Stimulated activated CD8-positive, alpha-beta memory T cell treated with anti-CD3 and anti-CD28 coated beads, Interleukin-12 subunit alpha, Interleukin-12 subunit beta, amount 100 ng/mL, for 1 hour (primary cell): ENCODE data around the gene CDCP1.
"Not testable (repeated sequence)": the region's sequence is repeated elsewhere in the genome, so short reads cannot be mapped to it uniquely, and the experiment has no call there.

Source experiments
- DNase-seq: peaks from one replicate; pipeline ENCODE4 v3.0.0-alpha.2; 2020; ENCODE audit warnings: low read depth

The CDCP1 gene

DNA sequence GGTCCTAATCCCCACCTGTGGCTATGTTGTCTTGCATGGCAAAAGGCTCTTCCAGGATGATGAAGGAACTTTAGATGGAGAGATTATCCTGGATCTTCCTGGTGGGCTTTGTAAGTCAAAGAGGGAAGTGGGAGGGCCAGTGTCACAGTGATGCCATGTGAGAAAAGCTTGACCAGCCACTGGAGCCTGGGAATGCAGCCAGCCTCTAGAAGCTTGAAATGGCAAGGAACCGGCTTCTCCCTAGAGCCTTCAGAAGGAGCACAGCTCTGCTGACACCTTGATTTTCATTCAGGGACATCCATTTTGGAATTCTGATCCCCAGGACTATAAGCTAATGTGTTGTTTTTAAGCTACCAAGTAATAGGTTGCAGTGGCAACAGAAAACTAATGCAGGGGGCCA, 61.8 kb downstream of the CDCP1 start:
- DNase-seq: no peak

GRCh38 chr3:45083023-45083422, 63.2 kb downstream of the CDCP1 start:
- DNase-seq: no peak

GRCh38 chr3:45082142-45082538, 64.0 kb downstream of the CDCP1 start:
- no peak for DNase-seq

GRCh38 chr3:45081506-45082141, 64.6 kb downstream of the CDCP1 start:
- no peak for DNase-seq

GRCh38 chr3:45080824-45081223, 65.4 kb downstream of the CDCP1 start:
- no peak for DNase-seq

DNA sequence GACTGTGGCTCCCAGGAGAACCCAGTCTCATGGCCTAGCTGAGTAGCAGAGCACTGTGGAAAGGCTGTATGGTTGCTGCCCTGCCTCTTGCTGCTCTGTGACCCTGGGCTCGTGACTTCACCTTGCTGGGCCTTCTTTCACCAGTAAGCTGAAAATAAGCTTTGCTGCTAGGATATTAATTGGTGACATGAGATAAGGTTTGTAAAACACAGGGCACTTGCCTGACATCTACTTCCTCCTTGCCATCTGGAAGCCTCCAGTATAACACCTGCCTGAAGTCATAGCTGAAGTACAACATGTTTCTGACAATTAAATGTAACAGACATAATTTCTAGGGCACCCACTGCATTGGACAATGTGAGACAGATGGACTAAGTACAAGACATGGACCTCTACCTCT, 66.5 kb downstream of the CDCP1 start:
- DNase-seq: no peak

GRCh38 chr3:45078910-45079522, 67.2 kb downstream of the CDCP1 start:
- no peak for DNase-seq

DNA sequence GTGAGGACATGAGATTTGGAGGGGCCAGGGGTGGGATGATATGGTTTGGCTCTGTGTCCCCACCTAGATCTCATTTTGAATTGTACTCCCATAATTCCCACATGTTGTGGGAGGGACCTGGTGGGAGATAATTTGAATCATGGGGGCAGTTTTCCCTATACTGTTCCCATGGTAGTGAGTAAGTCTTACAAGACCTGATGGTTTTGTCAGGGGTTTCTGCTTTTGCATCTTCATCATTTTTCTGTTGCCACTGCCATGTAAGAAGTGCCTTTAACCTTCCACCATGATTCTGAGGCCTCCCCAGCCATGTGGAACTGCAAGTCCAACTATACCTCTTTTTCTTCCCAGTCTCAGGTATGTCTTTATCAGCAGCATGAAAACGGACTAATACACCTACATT, 67.9 kb downstream of the CDCP1 start:
- not testable (repeated sequence) for DNase-seq

- no peak for DNase-seq
Measured at GRCh38 chr3:45075821-45076625, 70.2 kb downstream of the CDCP1 start.

GRCh38 chr3:45071075-45071474, 75.1 kb downstream of the CDCP1 start:
- DNase-seq: no peak

DNA sequence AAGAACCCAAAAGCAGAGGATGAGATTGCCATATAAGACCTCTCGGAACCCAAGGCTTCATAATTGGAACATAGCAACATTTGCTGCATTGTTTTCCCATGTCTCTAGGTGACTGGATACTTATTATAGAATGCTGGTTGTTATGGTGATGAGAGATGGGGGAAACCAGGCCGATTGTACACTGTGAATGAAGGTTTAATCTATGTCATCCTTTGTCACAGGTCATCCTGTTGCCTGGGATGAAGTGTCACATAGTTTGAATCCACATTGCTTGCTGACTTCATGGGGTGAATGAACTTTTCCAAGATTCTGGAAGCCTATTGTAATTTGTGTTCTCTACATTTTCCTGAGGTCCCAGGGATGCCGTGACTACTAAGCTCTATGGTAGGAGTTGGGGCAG, 78.2 kb downstream of the CDCP1 start:
- DNase-seq: no peak

- DNase-seq: no peak
Measured at GRCh38 chr3:45067486-45067885, 78.7 kb downstream of the CDCP1 start.

GRCh38 chr3:45066109-45066801, 79.9 kb downstream of the CDCP1 start:
- DNase-seq: no peak

GRCh38 chr3:45065373-45065720, 80.8 kb downstream of the CDCP1 start:
- DNase-seq: no peak

DNA sequence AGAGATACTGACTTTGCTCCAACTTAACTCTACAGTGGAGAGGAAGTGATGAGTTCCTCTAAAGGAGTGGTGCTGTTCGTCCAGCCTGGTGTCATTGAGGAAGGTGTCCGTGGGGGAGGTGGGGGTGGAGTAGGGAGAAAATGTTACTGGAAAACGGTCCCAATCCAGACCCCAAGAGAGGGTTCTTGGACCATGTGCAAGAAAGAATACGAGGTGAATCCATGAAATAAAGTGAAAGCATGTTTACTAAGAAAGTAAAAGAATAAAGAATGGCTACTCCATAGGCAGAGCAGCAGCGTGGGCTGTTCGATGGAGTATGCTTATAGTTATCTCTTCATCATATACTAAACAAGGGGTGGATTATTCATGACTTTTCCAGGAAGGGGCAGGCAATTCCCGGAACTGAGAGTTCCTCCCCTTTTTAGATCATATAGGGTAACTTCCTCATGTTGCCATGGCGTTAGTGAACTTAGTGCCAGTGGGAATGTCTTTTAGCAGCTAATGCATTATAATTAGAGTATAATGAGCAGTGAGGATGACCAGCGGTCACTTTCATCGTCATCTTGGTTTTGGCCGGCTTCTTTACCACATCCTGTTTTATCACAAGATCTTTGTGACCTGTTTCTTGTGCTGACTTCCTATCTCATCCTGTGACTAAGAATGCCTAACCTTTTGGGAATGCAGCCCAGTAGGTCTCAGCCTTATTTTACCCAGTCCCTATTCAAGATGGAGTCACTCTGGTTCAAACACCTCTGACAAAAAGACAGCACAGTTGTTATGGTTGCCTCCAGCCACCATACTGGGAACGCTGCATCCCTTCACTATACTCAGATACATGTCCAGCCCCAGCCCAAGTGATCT, 81.4 kb downstream of the CDCP1 start:
- no peak for DNase-seq

DNA sequence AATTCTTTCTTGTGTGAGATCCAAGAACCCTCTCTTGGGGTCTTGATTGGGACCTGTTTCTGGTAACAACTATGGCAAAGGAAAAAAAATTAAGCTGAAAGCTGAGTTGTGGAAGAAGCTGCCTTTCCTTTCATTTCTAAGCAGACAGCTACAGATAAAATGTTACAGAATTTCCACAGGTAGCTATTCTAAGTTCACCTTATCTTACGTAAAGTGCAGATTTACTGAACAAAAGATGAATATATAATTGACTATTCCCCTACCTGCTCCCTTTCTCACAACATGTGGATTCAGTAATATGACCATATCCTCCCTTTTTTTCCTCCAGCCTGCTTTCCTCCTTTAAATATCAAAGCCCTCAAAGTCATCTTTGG, 83.5 kb downstream of the CDCP1 start:
- no peak for DNase-seq

DNA sequence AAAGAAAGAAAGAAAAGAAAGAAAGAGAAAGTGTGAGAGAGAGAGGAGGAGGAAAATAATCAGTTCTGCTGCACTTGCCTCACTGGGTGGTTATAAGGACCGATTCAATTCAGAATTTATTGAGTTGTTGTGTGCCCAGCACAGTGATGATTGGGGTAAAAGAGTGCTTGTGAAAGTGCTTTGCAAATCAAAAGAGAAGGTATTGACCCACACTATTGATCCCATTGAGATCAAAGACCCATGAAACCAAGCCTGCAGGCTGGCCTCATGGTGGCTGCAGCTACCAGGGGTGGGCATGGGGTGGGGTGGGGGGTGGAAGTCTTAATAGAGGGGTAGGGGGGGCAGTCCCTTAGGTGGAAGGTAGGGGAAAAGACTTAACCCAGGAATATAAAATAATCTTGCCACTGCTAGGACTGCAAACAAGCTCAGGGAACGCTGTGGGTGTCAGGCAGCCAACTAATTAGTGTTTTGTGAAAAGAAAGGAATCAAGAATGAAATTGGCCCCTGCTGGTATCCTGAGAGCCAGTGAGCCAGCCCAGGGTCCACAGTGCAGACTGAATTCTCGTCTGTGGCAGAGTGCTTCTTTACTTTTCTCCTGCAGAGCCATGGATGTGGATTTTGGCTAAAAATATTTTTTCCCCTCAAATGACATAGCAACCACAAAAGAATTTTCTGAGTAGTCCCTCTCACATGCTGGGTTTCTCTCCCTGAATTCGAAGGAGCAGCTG, 85.8 kb downstream of the CDCP1 start:
- DNase-seq: no peak

DNA sequence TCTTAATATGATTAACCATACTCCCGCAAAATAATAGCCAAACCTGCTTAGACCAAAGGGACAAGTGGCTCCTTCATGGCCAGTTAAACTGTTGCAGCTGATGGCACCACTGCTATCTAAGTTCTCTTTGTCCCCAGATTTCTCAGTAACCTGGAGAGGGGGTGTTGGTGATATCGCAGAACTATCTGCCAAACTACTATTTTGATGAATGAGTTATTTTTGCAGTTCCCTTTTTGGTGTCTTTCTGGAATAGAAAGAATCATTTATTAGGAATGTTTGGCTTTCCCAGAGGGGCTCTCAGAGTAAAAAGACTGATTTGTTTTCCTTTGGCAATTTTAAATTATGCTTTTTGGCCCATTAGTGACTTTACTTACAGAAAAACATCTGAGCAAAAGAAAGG, 87.0 kb downstream of the CDCP1 start:
- DNase-seq: no peak

DNA sequence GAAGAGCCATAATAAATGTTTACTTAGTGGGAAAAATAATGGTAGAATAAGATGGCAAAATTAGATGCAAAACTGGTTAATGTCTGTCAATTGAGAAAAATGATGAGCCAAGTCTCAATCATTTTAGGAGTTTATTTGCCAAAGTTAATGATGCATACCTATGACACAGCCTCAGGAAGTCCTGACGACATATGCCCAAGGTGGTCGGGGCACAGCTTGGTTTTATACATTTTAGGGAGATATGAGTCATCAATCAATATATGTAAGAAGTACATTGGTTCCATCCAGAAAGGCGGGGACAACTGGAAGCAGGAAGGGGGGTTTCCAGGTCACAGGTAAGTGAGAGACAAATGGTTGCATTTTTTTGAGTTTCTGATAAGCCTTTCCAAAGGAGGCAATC, 88.6 kb downstream of the CDCP1 start:
- DNase-seq: no peak

DNA sequence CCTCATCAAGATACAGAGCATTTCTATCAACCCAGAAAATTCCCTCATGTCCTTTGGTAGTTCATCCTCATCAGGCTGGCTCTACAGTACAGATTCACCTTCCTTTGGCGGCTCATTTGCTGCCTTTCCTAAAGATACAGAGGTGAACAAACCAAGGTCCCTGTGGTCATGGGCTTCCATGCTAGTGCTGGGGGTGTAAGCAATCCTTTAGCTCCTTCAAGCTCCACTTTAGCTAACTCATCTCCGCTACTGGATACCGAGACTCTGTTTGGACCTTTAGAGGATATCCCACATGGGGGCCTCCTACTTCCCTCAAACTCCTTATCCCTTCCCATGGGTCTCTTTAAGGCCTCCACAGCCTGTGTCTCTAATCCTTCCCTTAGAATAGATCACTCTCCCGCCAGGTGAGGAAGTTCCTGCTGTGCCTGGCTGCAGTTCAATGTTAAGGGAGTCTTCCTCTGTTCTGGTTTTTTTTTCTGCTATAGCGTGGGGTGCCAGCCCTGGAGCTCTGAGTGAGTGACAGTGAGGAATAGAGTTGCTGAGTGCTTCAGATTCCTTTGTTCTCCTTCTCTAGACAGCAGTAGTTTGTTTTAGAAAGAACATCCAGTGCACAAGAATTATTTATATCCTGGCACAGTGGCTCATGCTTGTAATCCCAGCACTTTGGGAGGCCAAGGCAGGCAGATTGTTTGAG, 89.4 kb downstream of the CDCP1 start:
- no peak for DNase-seq
